ENCODE data around the gene LASP1.

The LASP1 gene

GRCh38 chr17:38898812-38899348 lies 29.0 kb downstream of the LASP1 start:
- Histone ChIP-seq H3K4me1 (ENCODE audit: control insufficient read depth, insufficient read depth, low read length) (peaks cover 31% of the 10 kb centered on the region; the same call in 1 of the 2 replicates), H3K27ac (ENCODE audit: low read depth, low read length) (no peak overlapping the region), H3K9ac (ENCODE audit: low read length) (no peak overlapping the region)

GRCh38 chr17:38899421-38899820 lies 29.6 kb downstream of the LASP1 start:
- no peak overlapping the region for H3K27ac ChIP-seq (ENCODE audit: low read depth, low read length)
- H3K36me3 ChIP-seq (ENCODE audit: control insufficient read depth, insufficient read depth, low read length) = peaks cover 62% of the 10 kb centered on the region
- H3K4me3 ChIP-seq (ENCODE audit: low read depth, low read length) = no peak overlapping the region
- H3K27me3 ChIP-seq (ENCODE audit: control insufficient read depth, insufficient read depth, low read length) = no peaks in the 10 kb centered on the region
- H3K9me3 ChIP-seq (ENCODE audit: control insufficient read depth, insufficient read depth, low read depth, low read length) = no peaks in the 10 kb centered on the region
- no peak overlapping the region for H3K9ac ChIP-seq (ENCODE audit: low read length)
- peaks cover 29% of the 10 kb centered on the region; the same call in 1 of the 2 replicates for H3K4me1 ChIP-seq (ENCODE audit: control insufficient read depth, insufficient read depth, low read length)

More at GRCh38 chr17:38898812-38899348, 29.0 kb downstream of the LASP1 start:
- no peak overlapping the region for H3K4me3 ChIP-seq (ENCODE audit: low read depth, low read length)
- H3K9me3 ChIP-seq (ENCODE audit: control insufficient read depth, insufficient read depth, low read depth, low read length) = no peaks in the 10 kb centered on the region
- no peaks in the 10 kb centered on the region for H3K27me3 ChIP-seq (ENCODE audit: control insufficient read depth, insufficient read depth, low read length)
- H3K36me3 ChIP-seq (ENCODE audit: control insufficient read depth, insufficient read depth, low read length) = peaks cover 65% of the 10 kb centered on the region

GRCh38 chr17:38900978-38901656 lies 31.3 kb downstream of the LASP1 start:
- Histone ChIP-seq H3K36me3 (ENCODE audit: control insufficient read depth, insufficient read depth, low read length) (peaks cover 65% of the 10 kb centered on the region), H3K4me1 (ENCODE audit: control insufficient read depth, insufficient read depth, low read length) (peaks cover 26% of the 10 kb centered on the region; the same call in 1 of the 2 replicates), H3K9me3 (ENCODE audit: control insufficient read depth, insufficient read depth, low read depth, low read length) (no peaks in the 10 kb centered on the region), H3K27ac (ENCODE audit: low read depth, low read length) (0 out of 2 replicates have a peak overlapping the region, but pooled peaks have one; percentile 31), H3K27me3 (ENCODE audit: control insufficient read depth, insufficient read depth, low read length) (no peaks in the 10 kb centered on the region), H3K9ac (ENCODE audit: low read length) (no peak overlapping the region), H3K4me3 (ENCODE audit: low read depth, low read length) (no peak overlapping the region; the same call in 1 of the 2 replicates)

- H3K27me3 ChIP-seq (ENCODE audit: control insufficient read depth, insufficient read depth, low read length) = no peaks in the 10 kb centered on the region
- H3K36me3 ChIP-seq (ENCODE audit: control insufficient read depth, insufficient read depth, low read length) = peaks cover 52% of the 10 kb centered on the region
- H3K4me1 ChIP-seq (ENCODE audit: control insufficient read depth, insufficient read depth, low read length) = peaks cover 31% of the 10 kb centered on the region
- H3K9ac ChIP-seq (ENCODE audit: low read length) = no peak overlapping the region
- H3K9me3 ChIP-seq (ENCODE audit: control insufficient read depth, insufficient read depth, low read depth, low read length) = no peaks in the 10 kb centered on the region
- no peak overlapping the region for H3K4me3 ChIP-seq (ENCODE audit: low read depth, low read length)
- no peak overlapping the region for H3K27ac ChIP-seq (ENCODE audit: low read depth, low read length)
Measured at GRCh38 chr17:38903404-38903803, 33.5 kb downstream of the LASP1 start.

- H3K4me1 ChIP-seq (ENCODE audit: control insufficient read depth, insufficient read depth, low read length) = peaks cover 27% of the 10 kb centered on the region
- H3K36me3 ChIP-seq (ENCODE audit: control insufficient read depth, insufficient read depth, low read length) = peaks cover 37% of the 10 kb centered on the region
- no peak overlapping the region for H3K27ac ChIP-seq (ENCODE audit: low read depth, low read length)
Measured at GRCh38 chr17:38904892-38905291, 35.0 kb downstream of the LASP1 start.

GRCh38 chr17:38905375-38905774 lies 35.5 kb downstream of the LASP1 start:
- no peak overlapping the region for H3K9ac ChIP-seq (ENCODE audit: low read length)
- H3K27me3 ChIP-seq (ENCODE audit: control insufficient read depth, insufficient read depth, low read length) = no peaks in the 10 kb centered on the region
- H3K4me3 ChIP-seq (ENCODE audit: low read depth, low read length) = no peak overlapping the region
- H3K36me3 ChIP-seq (ENCODE audit: control insufficient read depth, insufficient read depth, low read length) = peaks cover 36% of the 10 kb centered on the region
- H3K27ac ChIP-seq (ENCODE audit: low read depth, low read length) = no peak overlapping the region
- peaks cover 27% of the 10 kb centered on the region for H3K4me1 ChIP-seq (ENCODE audit: control insufficient read depth, insufficient read depth, low read length)
- no peaks in the 10 kb centered on the region for H3K9me3 ChIP-seq (ENCODE audit: control insufficient read depth, insufficient read depth, low read depth, low read length)

More at GRCh38 chr17:38904892-38905291, 35.0 kb downstream of the LASP1 start:
- Histone ChIP-seq H3K4me3 (ENCODE audit: low read depth, low read length) (no peak overlapping the region), H3K27me3 (ENCODE audit: control insufficient read depth, insufficient read depth, low read length) (no peaks in the 10 kb centered on the region), H3K9ac (ENCODE audit: low read length) (no peak overlapping the region), H3K9me3 (ENCODE audit: control insufficient read depth, insufficient read depth, low read depth, low read length) (no peaks in the 10 kb centered on the region)

GRCh38 chr17:38906460-38907228 lies 36.8 kb downstream of the LASP1 start:
- Histone ChIP-seq H3K9me3 (ENCODE audit: control insufficient read depth, insufficient read depth, low read depth, low read length) (no peaks in the 10 kb centered on the region), H3K4me1 (ENCODE audit: control insufficient read depth, insufficient read depth, low read length) (peaks cover 20% of the 10 kb centered on the region), H3K9ac (ENCODE audit: low read length) (no peak overlapping the region), H3K36me3 (ENCODE audit: control insufficient read depth, insufficient read depth, low read length) (peaks cover 42% of the 10 kb centered on the region), H3K4me3 (ENCODE audit: low read depth, low read length) (no peak overlapping the region), H3K27ac (ENCODE audit: low read depth, low read length) (no peak overlapping the region), H3K27me3 (ENCODE audit: control insufficient read depth, insufficient read depth, low read length) (no peaks in the 10 kb centered on the region)

- H3K9me3 ChIP-seq (ENCODE audit: control insufficient read depth, insufficient read depth, low read depth, low read length) = no peaks in the 10 kb centered on the region
- peaks cover 46% of the 10 kb centered on the region for H3K36me3 ChIP-seq (ENCODE audit: control insufficient read depth, insufficient read depth, low read length)
- no peaks in the 10 kb centered on the region for H3K27me3 ChIP-seq (ENCODE audit: control insufficient read depth, insufficient read depth, low read length)
- H3K9ac ChIP-seq (ENCODE audit: low read length) = no peak overlapping the region
- peaks cover 20% of the 10 kb centered on the region for H3K4me1 ChIP-seq (ENCODE audit: control insufficient read depth, insufficient read depth, low read length)
- H3K4me3 ChIP-seq (ENCODE audit: low read depth, low read length) = no peak overlapping the region
- H3K27ac ChIP-seq (ENCODE audit: low read depth, low read length) = no peak overlapping the region
Measured at GRCh38 chr17:38907930-38908675, 38.2 kb downstream of the LASP1 start.

GRCh38 chr17:38908676-38909181 lies 38.9 kb downstream of the LASP1 start:
- no peak overlapping the region for H3K27ac ChIP-seq (ENCODE audit: low read depth, low read length)
- H3K27me3 ChIP-seq (ENCODE audit: control insufficient read depth, insufficient read depth, low read length) = no peaks in the 10 kb centered on the region
- no peak overlapping the region for H3K9ac ChIP-seq (ENCODE audit: low read length)

GRCh38 chr17:38910325-38910724 lies 40.5 kb downstream of the LASP1 start:
- Histone ChIP-seq H3K27ac (ENCODE audit: low read depth, low read length) (no peak overlapping the region), H3K36me3 (ENCODE audit: control insufficient read depth, insufficient read depth, low read length) (peaks cover 42% of the 10 kb centered on the region), H3K4me1 (ENCODE audit: control insufficient read depth, insufficient read depth, low read length) (peaks cover 20% of the 10 kb centered on the region)

More at GRCh38 chr17:38908676-38909181, 38.9 kb downstream of the LASP1 start:
- no peaks in the 10 kb centered on the region for H3K9me3 ChIP-seq (ENCODE audit: control insufficient read depth, insufficient read depth, low read depth, low read length)
- H3K36me3 ChIP-seq (ENCODE audit: control insufficient read depth, insufficient read depth, low read length) = peaks cover 40% of the 10 kb centered on the region
- no peak overlapping the region for H3K4me3 ChIP-seq (ENCODE audit: low read depth, low read length)
- peaks cover 20% of the 10 kb centered on the region for H3K4me1 ChIP-seq (ENCODE audit: control insufficient read depth, insufficient read depth, low read length)

More at GRCh38 chr17:38910325-38910724, 40.5 kb downstream of the LASP1 start:
- no peak overlapping the region for H3K4me3 ChIP-seq (ENCODE audit: low read depth, low read length)
- H3K27me3 ChIP-seq (ENCODE audit: control insufficient read depth, insufficient read depth, low read length) = no peaks in the 10 kb centered on the region
- no peaks in the 10 kb centered on the region for H3K9me3 ChIP-seq (ENCODE audit: control insufficient read depth, insufficient read depth, low read depth, low read length)
- H3K9ac ChIP-seq (ENCODE audit: low read length) = no peak overlapping the region
